ENCODE data around the gene NR1I3.

NR1I3 gene

DNA sequence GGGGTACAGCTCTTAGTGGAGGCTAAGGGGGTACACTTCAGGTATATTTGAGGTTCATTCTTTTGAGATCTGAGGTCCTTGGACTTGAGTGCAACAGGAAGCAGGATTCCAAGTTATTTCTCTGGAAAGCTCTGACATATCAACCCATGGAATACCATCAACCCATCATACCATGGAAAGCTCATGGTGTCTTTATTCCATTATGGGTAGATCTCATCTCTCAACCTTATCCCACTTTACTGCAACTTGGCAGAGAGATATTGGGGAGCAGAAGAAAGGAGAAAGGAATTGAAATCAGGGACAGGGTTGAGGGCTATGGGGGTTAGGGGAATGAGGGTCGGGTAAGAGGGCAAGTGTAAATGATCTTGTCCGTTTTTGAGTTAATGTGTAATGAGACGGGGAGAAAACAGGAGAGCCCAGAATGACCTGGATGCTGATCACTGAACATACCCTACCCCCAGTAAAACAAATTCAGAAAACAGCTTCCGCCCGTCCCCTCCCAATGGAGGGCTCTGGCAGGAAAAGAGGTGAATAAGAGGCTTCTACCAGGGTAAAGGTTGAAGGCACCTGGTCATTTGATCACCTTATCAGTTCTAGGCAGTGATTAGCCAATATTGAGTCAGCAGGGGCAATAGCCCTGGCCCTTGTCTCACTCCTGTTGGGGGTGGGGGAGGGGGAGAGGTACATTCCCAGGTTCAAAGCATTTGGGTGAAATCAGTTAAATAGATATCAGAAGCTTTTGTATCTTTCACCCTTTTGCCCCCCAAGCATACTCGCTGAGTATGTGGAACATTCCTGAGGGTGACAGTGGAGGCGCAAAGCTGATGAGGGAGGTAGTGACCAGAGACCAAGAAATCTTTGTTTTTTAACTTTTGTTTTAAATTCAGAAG is 14.0 kb downstream of the NR1I3 start:
- Mint-ChIP-seq H3K4me3 (no peak overlapping the region), H3K27ac (no peak overlapping the region), H3K9me3 (no peaks in the 10 kb centered on the region), H3K4me1 (peaks cover 52% of the 10 kb centered on the region), H3K36me3 (ENCODE audit: low read depth) (peaks cover 6% of the 10 kb centered on the region), H3K27me3 (ENCODE audit: low read depth, poor library complexity) (peaks cover 14% of the 10 kb centered on the region)
- DNase-seq, result no peak
- TF ChIP-seq, protein P1, sequence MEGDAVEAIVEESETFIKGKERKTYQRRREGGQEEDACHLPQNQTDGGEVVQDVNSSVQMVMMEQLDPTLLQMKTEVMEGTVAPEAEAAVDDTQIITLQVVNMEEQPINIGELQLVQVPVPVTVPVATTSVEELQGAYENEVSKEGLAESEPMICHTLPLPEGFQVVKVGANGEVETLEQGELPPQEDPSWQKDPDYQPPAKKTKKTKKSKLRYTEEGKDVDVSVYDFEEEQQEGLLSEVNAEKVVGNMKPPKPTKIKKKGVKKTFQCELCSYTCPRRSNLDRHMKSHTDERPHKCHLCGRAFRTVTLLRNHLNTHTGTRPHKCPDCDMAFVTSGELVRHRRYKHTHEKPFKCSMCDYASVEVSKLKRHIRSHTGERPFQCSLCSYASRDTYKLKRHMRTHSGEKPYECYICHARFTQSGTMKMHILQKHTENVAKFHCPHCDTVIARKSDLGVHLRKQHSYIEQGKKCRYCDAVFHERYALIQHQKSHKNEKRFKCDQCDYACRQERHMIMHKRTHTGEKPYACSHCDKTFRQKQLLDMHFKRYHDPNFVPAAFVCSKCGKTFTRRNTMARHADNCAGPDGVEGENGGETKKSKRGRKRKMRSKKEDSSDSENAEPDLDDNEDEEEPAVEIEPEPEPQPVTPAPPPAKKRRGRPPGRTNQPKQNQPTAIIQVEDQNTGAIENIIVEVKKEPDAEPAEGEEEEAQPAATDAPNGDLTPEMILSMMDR (IDR thresholded peaks at IDR 0.05), result no peak

DNA sequence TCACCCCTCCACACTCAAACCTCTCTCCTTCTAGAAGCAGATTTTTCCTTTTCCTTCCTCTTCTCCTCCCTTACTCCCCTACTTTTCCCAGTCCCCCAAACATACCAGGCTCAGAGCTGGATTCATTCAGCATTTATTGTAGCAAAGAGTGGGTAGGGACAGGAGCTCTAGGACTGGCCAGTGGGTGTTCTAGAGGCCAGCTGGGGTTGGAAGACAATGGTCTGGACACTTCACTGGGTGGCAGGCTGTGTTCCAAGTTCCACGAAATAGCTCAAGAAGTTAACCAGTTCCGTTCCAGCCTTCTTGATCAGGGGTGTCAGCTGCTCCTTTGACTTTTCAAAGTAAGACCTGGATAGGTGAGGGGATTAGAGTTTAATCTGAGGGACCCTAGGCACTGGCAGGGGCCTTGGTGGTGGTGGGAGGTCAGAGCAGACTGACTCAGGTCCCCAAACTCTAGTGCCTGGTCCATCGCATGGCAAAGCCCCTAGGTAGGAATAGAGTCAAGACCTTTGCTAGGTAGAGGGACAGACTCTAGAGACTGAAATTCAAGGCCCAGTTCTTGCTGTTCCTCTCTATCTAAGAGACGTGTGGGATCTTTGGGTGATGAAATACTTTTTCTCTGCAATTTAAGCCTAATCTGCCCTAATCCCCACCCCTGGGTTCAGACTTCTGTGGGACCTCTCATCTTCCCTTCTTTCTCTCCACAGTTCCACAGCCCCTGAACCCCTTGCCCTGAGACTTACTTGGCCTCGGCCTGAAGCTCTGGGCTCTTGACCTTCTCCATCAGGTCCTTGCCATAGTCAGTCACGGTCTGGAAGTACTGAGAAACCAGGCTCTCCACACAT is 15.6 kb downstream of the NR1I3 start:
- Mint-ChIP-seq H3K27ac (no peak overlapping the region), H3K36me3 (ENCODE audit: low read depth) (no peaks in the 10 kb centered on the region), H3K4me3 (no peak overlapping the region), H3K9me3 (no peaks in the 10 kb centered on the region), H3K27me3 (ENCODE audit: low read depth, poor library complexity) (peaks cover 10% of the 10 kb centered on the region), H3K4me1 (peaks cover 61% of the 10 kb centered on the region)
- TF ChIP-seq, protein P1 (IDR thresholded peaks at IDR 0.05), result no peak
- no peak for DNase-seq

DNA sequence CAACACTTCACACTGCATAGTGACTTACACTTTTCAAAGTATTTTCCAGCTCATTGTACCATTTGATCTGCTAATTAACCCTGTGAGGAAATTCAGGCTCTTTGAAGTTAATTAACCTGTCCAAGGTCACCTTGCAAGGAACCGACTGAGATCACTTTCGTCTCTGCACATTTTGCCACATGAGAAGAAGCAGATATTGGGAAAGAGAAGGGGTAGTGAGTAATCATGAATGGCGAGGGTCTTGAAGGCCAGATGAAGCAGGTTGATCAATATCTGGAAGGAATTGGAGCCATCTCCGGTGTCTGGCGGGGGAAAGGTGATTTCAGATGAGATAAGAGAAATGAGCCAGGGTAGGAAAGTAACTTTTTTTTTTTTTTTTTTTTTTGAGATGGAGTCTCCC is 18.0 kb downstream of the NR1I3 start:
- DNase-seq, result no peak
- Mint-ChIP-seq H3K36me3 (ENCODE audit: low read depth) (peaks cover 3% of the 10 kb centered on the region), H3K4me1 (peaks cover 50% of the 10 kb centered on the region), H3K9me3 (no peaks in the 10 kb centered on the region), H3K27me3 (ENCODE audit: low read depth, poor library complexity) (peaks cover 10% of the 10 kb centered on the region), H3K4me3 (no peak overlapping the region), H3K27ac (no peak overlapping the region)
- TF ChIP-seq, protein P1 (IDR thresholded peaks at IDR 0.05), result no peak

DNA sequence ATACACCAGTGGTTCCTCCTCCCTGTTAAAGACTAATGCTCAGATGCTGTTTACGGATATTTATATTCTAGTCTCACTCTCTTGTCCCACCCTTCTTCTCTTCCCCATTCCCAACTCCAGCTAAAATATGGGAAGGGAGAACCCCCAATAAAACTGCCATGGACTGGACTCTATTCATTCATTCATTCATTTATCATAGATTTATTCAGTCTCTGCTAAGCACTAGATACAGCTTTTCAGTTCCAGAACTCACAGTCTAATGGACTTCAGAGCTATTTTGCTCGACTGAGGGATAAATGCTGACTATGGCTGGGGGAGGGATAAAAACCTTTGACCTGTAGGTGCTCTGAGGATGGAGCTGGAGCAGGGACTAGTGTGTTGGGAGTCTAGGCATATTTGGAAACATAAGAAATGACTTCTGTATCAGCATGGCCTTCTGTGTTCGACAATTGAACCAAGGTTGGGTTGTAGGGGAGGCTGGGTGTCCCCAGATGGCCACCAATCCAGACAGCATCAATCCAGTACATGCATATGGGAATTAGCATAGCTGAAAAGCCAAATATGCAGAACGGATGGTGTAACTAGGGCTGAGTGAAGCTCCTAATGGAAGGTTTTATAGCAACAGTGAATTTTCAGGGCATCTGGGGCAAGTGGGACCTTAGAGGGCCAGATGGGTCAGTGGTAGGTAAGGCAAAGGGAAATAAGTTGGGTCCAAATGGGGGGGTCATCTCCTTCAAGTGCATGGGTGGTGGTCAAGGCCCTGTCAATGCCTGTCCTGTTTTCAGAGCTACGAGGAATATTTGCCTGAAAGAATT is 18.7 kb downstream of the NR1I3 start:
- no peak overlapping the region for H3K27ac Mint-ChIP-seq
- no peak overlapping the region for H3K4me3 Mint-ChIP-seq
- peaks cover 50% of the 10 kb centered on the region for H3K4me1 Mint-ChIP-seq

More for the DNA sequence above, 18.7 kb downstream of the NR1I3 start:
- Mint-ChIP-seq H3K9me3 (no peaks in the 10 kb centered on the region), H3K36me3 (ENCODE audit: low read depth) (peaks cover 8% of the 10 kb centered on the region), H3K27me3 (ENCODE audit: low read depth, poor library complexity) (peaks cover 10% of the 10 kb centered on the region)
- DNase-seq, result no peak
- TF ChIP-seq, protein P1 (IDR thresholded peaks at IDR 0.05), result no peak
